ENCODE results near the gene AIFM1. TPM values are rescaled to one million over a fixed set of nuclear protein-coding genes. Genes with fewer than 3 reads are reported as not detected.

Gene AIFM1
- total RNA-seq, 1 donor from 2014 or later, result 0.75 TPM

- DNase-seq (ENCODE audit: low spot score in 2 of 2), result peak in 1 of 2 donors; percentile 66
- H3K27ac ChIP-seq, result no peak overlapping the region
- H3K36me3 ChIP-seq, result no peaks in the 10 kb centered on the region
- H3K4me3 ChIP-seq, result peak overlapping the region; percentile 50 to 58
- H3K27me3 ChIP-seq, result no peaks in the 10 kb centered on the region
- TF ChIP-seq CTCF (IDR thresholded peaks at IDR 0.05), result no peak
- intact Hi-C loops (cut with DNase I), result loop anchor here (5.0 kb wide), 3 partner anchors 89 to 239 kb away; no protein-coding TSS in a partner anchor
- H3K4me1 ChIP-seq, result peaks cover 0 to 5% of the 10 kb centered on the region in 2 donors
- H3K9me3 ChIP-seq, result no peaks in the 10 kb centered on the region
Measured at GRCh38 chrX:130170752-130171445, 5.3 kb upstream of the AIFM1 start.

GRCh38 chrX:130167040-130167439 is 1.4 kb upstream of the AIFM1 start:
- intact Hi-C loops (cut with DNase I), result loop anchor here (2.0 to 5.0 kb wide), 2 partner anchors 56 to 325 kb away; partner anchors contain the start of genes ELF4 and ZDHHC9
- H3K27ac ChIP-seq, result peak overlapping the region in 1 of 2 donors; percentile 62
- no peaks in the 10 kb centered on the region for H3K27me3 ChIP-seq
- DNase-seq (ENCODE audit: low spot score in 2 of 2), result no peak
- peak overlapping the region in 1 of 2 donors; percentile 76 for H3K4me3 ChIP-seq
- no peaks in the 10 kb centered on the region for H3K9me3 ChIP-seq
- no peaks in the 10 kb centered on the region for H3K4me1 ChIP-seq
- TF ChIP-seq CTCF (IDR thresholded peaks at IDR 0.05), result no peak
- H3K36me3 ChIP-seq, result no peaks in the 10 kb centered on the region

GRCh38 chrX:130166503-130166777 is 799 bp upstream of the AIFM1 start:
- intact Hi-C loops (cut with DNase I), result loop anchor here (2.0 to 5.0 kb wide), 2 partner anchors 56 to 324 kb away; partner anchors contain the start of genes ELF4 and ZDHHC9
- no peaks in the 10 kb centered on the region for H3K36me3 ChIP-seq
- H3K9me3 ChIP-seq, result no peaks in the 10 kb centered on the region
- no peak for TF ChIP-seq CTCF (IDR thresholded peaks at IDR 0.05)
- H3K4me1 ChIP-seq, result no peaks in the 10 kb centered on the region
- peak overlapping the region; percentile 49 to 76 for H3K4me3 ChIP-seq
- H3K27me3 ChIP-seq, result no peaks in the 10 kb centered on the region
- no peak for DNase-seq (ENCODE audit: low spot score in 2 of 2)
- H3K27ac ChIP-seq, result peak overlapping the region; percentile 62 to 82

GRCh38 chrX:130165181-130165702 is 399 bp downstream of the AIFM1 start:
- Histone ChIP-seq H3K27me3 (no peaks in the 10 kb centered on the region), H3K4me1 (no peaks in the 10 kb centered on the region), H3K4me3 (peak overlapping the region; percentile 49 to 76), H3K36me3 (no peaks in the 10 kb centered on the region), H3K27ac (peak overlapping the region; percentile 62 to 82), H3K9me3 (no peaks in the 10 kb centered on the region)
- intact Hi-C loops (cut with DNase I), result loop anchor here (5.0 kb wide), 1 partner anchor 323 kb away; the partner anchor contains the start of gene ZDHHC9
- DNase-seq (ENCODE audit: low spot score in 2 of 2), result no peak
- no peak for TF ChIP-seq CTCF (IDR thresholded peaks at IDR 0.05)

GRCh38 chrX:130163398-130163797 is 2.2 kb downstream of the AIFM1 start:
- Histone ChIP-seq H3K4me1 (no peaks in the 10 kb centered on the region), H3K36me3 (no peaks in the 10 kb centered on the region), H3K27ac (no peak overlapping the region), H3K4me3 (no peak overlapping the region), H3K27me3 (no peaks in the 10 kb centered on the region), H3K9me3 (no peaks in the 10 kb centered on the region)
- no peak for DNase-seq (ENCODE audit: low spot score in 2 of 2)
- intact Hi-C loops (cut with DNase I), result no loop called here
- no peak for TF ChIP-seq CTCF (IDR thresholded peaks at IDR 0.05)

All from ascending aorta (tissue), 2 donors.